Smooth muscle cell (in vitro differentiated cells): ENCODE measurements around the gene CDH5. TPM values are rescaled to one million over a fixed set of nuclear protein-coding genes. Genes with fewer than 3 reads are reported as not detected.

Experiments used
- DNase-seq: peaks from one replicate; lab custom pipeline; 2025; ENCODE audit not compliant: unreplicated experiment; lab: John Stamatoyannopoulos, UW
- H2AFZ ChIP-seq: fragments of 200-600 bp; sonication (generic); 2 replicates; pipeline ENCODE4 v1.6.0; 2016; ENCODE audit warnings: antibody characterized with exemption, low read depth, mild to moderate bottlenecking
- H3F3A ChIP-seq: fragments of 200-600 bp; sonication (generic); 2 replicates; pipeline ENCODE4 v1.6.0; 2017; ENCODE audit warnings: antibody characterized with exemption, low read depth
- H3K27ac ChIP-seq: fragments of 200-600 bp; sonication (generic); 2 replicates; pipeline ENCODE4 v1.5.1; 2016; ENCODE audit warnings: low read depth, mild to moderate bottlenecking
- H3K27me3 ChIP-seq: fragments of 200-600 bp; sonication (generic); 2 replicates; pipeline ENCODE4 v1.6.1; 2016; ENCODE audit warnings: low read depth, mild to moderate bottlenecking
- H3K36me3 ChIP-seq: fragments of 200-600 bp; sonication (generic); 2 replicates; pipeline ENCODE4 v1.5.1; 2016; ENCODE audit warnings: low read depth
- H3K4me1 ChIP-seq: fragments of 200-600 bp; sonication (generic); 2 replicates; pipeline ENCODE4 v1.5.1; 2016; ENCODE audit warnings: low read depth
- H3K4me2 ChIP-seq: fragments of 200-600 bp; sonication (generic); 2 replicates; pipeline ENCODE4 v1.6.0; 2016; ENCODE audit warnings: mild to moderate bottlenecking
- H3K4me3 ChIP-seq: fragments of 200-600 bp; sonication (generic); 2 replicates; pipeline ENCODE4 v1.5.1; 2016; ENCODE audit warnings: mild to moderate bottlenecking
- H3K79me2 ChIP-seq: fragments of 200-600 bp; sonication (generic); 2 replicates; pipeline ENCODE4 v1.6.0; 2016; ENCODE audit warnings: low read depth, mild to moderate bottlenecking
- H3K9ac ChIP-seq: fragments of 200-600 bp; sonication (generic); 2 replicates; pipeline ENCODE4 v1.6.0; 2016; ENCODE audit warnings: low read depth
- H3K9me3 ChIP-seq: fragments of 200-600 bp; sonication (generic); replicated peaks from 2 replicates; pipeline ENCODE4 v1.5.1; 2016; ENCODE audit warnings: low read depth
- H4K20me1 ChIP-seq: fragments of 200-600 bp; sonication (generic); 2 replicates; pipeline ENCODE4 v1.6.0; 2016; ENCODE audit warnings: low read depth
- CTCF ChIP-seq: fragments of 200-600 bp; sonication (generic); IDR thresholded peaks from 2 replicates; pipeline ENCODE4 v1.5.1; 2017; ENCODE audit warnings: borderline replicate concordance, mild to moderate bottlenecking, antibody characterized with exemption; ENCODE audit not compliant: insufficient read depth, poor library complexity, severe bottlenecking
- WGBS: methylation state at CpG from one replicate; pipeline ENCODE4 v1.1.7; 2016; ENCODE audit warnings: low lambda C conversion rate; 5-methylcytosine and 5-hydroxymethylcytosine counted together
- polyA plus RNA-seq: library from polyadenylated mRNA; unstranded; fragments of >200 nt; fragmentation: Nextera tagmentation; extraction: Ambion mirVana; gene quantifications from 2 replicates; pipeline ENCODE4 v1.2.1, GENCODE V29; 2016
- total RNA-seq: library from RNA; depleted of rRNA; stranded (reverse); fragments of >200 nt; gene quantifications from 2 replicates; pipeline ENCODE4 v1.2.3, GENCODE V29; 2014

Gene CDH5
- total and polyA plus RNA-seq, 2 experiments from 2014 or later = not detected

- H3K4me1 ChIP-seq = no peaks in the 10 kb centered on the region
- DNase-seq = no peak
- H3K27ac ChIP-seq = no peak overlapping the region
- no peak overlapping the region for H3K4me2 ChIP-seq
- WGBS = 93% methylated on average over 15 of the region's 15 CpGs
- no peaks in the 10 kb centered on the region for H3K9me3 ChIP-seq
- H3K79me2 ChIP-seq = no peaks in the 10 kb centered on the region
- no peak overlapping the region for H2AFZ ChIP-seq
- no peak overlapping the region for H3K9ac ChIP-seq
- no peaks in the 10 kb centered on the region for H4K20me1 ChIP-seq
- no peaks in the 10 kb centered on the region for H3K27me3 ChIP-seq
- no peaks in the 10 kb centered on the region for H3F3A ChIP-seq
- TF ChIP-seq CTCF = no peak
- H3K36me3 ChIP-seq = no peaks in the 10 kb centered on the region
- no peak overlapping the region for H3K4me3 ChIP-seq
These were observed 5.8 kb downstream of the CDH5 start for GRCh38 chr16:66372078-66372897.

- Histone ChIP-seq H3K27me3 (no peaks in the 10 kb centered on the region), H2AFZ (no peak overlapping the region), H3K36me3 (no peaks in the 10 kb centered on the region), H3K4me3 (no peak overlapping the region), H3K79me2 (no peaks in the 10 kb centered on the region), H3F3A (no peaks in the 10 kb centered on the region), H4K20me1 (no peaks in the 10 kb centered on the region), H3K9ac (no peak overlapping the region), H3K9me3 (no peaks in the 10 kb centered on the region), H3K27ac (no peak overlapping the region), H3K4me2 (no peak overlapping the region), H3K4me1 (no peaks in the 10 kb centered on the region)
- DNase-seq = no peak
- whole genome bisulfite sequencing = 94% methylated on average over 3 of the region's 4 CpGs
- no peak for TF ChIP-seq CTCF
These were observed 6.3 kb downstream of the CDH5 start for GRCh38 chr16:66372898-66373155.

- Histone ChIP-seq H2AFZ (no peak overlapping the region), H4K20me1 (no peaks in the 10 kb centered on the region), H3K27me3 (no peaks in the 10 kb centered on the region), H3K4me1 (no peaks in the 10 kb centered on the region), H3F3A (no peaks in the 10 kb centered on the region), H3K79me2 (no peaks in the 10 kb centered on the region), H3K9ac (no peak overlapping the region), H3K4me2 (no peak overlapping the region), H3K9me3 (no peaks in the 10 kb centered on the region), H3K36me3 (no peaks in the 10 kb centered on the region), H3K27ac (no peak overlapping the region), H3K4me3 (no peak overlapping the region)
- DNase-seq = no peak
- TF ChIP-seq CTCF = no peak
- WGBS = 93% methylated on average over 5 of the region's 5 CpGs
These were observed 7.2 kb downstream of the CDH5 start for GRCh38 chr16:66373667-66374066.

GRCh38 chr16:66374176-66374575 is 7.7 kb downstream of the CDH5 start:
- 87% methylated on average over 7 of the region's 7 CpGs for WGBS
- no peaks in the 10 kb centered on the region for H4K20me1 ChIP-seq
- no peaks in the 10 kb centered on the region for H3K9me3 ChIP-seq
- DNase-seq = no peak
- H3K36me3 ChIP-seq = no peaks in the 10 kb centered on the region
- H3K27me3 ChIP-seq = no peaks in the 10 kb centered on the region
- H2AFZ ChIP-seq = no peak overlapping the region
- no peak overlapping the region for H3K27ac ChIP-seq
- H3K9ac ChIP-seq = no peak overlapping the region
- H3K4me1 ChIP-seq = no peaks in the 10 kb centered on the region
- H3K79me2 ChIP-seq = no peaks in the 10 kb centered on the region
- no peak overlapping the region for H3K4me3 ChIP-seq
- H3K4me2 ChIP-seq = no peak overlapping the region
- H3F3A ChIP-seq = no peaks in the 10 kb centered on the region
- no peak for TF ChIP-seq CTCF
